Thyroid gland (tissue), 4 donors: ENCODE measurements around the gene INPP4A.

Source experiments
- CTCF ChIP-seq, 6 experiments: fragments of 200-600 bp in 3 of 6; fragments of 450-650 bp in 3 of 6; sonication (generic) in 3 of 6; IDR thresholded peaks; one replicate each; pipeline ENCODE4 v1.5.1; 2016 to 2019; ENCODE audit warnings: antibody characterized with exemption in 6 of 6, mild to moderate bottlenecking in 2 of 6, inconsistent platforms in 1 of 6, moderate library complexity in 1 of 6
- POLR2A ChIP-seq, 2 donors: fragments of 450-650 bp; IDR thresholded peaks; one replicate each; pipeline ENCODE4 v1.6.1; 2017; ENCODE audit warnings: antibody characterized with exemption in 2 of 2, mild to moderate bottlenecking in 2 of 2, moderate library complexity in 1 of 2

DNA sequence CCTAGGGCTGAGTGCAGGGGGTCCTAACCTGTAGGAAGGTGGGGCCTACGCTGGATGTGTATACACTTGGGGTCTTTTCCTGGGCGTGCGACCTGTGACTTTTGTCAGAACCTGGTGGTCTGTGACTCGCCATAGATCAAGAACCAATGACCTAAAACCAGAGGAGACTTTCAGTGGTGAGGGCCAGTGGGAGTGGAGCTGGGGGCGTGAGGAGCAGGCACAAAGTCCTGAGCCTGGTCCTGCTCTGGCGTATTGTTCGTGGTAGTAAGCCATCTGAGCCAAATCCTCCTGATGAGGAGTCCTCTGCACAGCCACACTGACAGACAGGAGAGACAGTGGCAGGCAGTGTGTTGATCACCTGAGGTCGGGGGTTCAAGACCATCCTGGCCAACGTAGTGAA, 8.9 kb downstream of the INPP4A start:
- no peak for TF ChIP-seq CTCF (IDR thresholded peaks at IDR 0.05)
- TF ChIP-seq POLR2A (IDR thresholded peaks at IDR 0.05): no peak
